ENCODE measurements around the gene PGBD5.
"Not testable (repeated sequence)": the region's sequence is repeated elsewhere in the genome, so short reads cannot be mapped to it uniquely, and the experiment has no call there.

PGBD5 gene

GRCh38 chr1:230425252-230426091, 660 bp downstream of the PGBD5 start:
- DNase-seq = peak in 1 of 56 donors; percentile 68

- peak in 3 of 56 donors; percentile 46 to 58 (median 55) for DNase-seq
These were observed 1.5 kb downstream of the PGBD5 start for GRCh38 chr1:230424391-230425251.

GRCh38 chr1:230423951-230424350, 2.2 kb downstream of the PGBD5 start:
- no peak for DNase-seq

GRCh38 chr1:230423261-230423660, 2.9 kb downstream of the PGBD5 start:
- DNase-seq = peak in 1 of 56 donors; percentile 16

- DNase-seq = no peak
These were observed 3.7 kb downstream of the PGBD5 start for GRCh38 chr1:230422221-230422981.

- no peak for DNase-seq
These were observed 4.7 kb downstream of the PGBD5 start for GRCh38 chr1:230421481-230421880.

GRCh38 chr1:230420372-230420771, 5.8 kb downstream of the PGBD5 start:
- not testable (repeated sequence) for DNase-seq

GRCh38 chr1:230416430-230416829, 9.7 kb downstream of the PGBD5 start:
- DNase-seq = no peak

- DNase-seq = no peak
These were observed 10.6 kb downstream of the PGBD5 start for GRCh38 chr1:230415405-230416132.

- no peak for DNase-seq
These were observed 11.4 kb downstream of the PGBD5 start for GRCh38 chr1:230414694-230415093.

GRCh38 chr1:230414102-230414501, 12.0 kb downstream of the PGBD5 start:
- DNase-seq = peak in 2 of 56 donors; percentile 26 to 31

GRCh38 chr1:230413061-230413460, 13.1 kb downstream of the PGBD5 start:
- peak in 3 of 56 donors; percentile 31 to 48 (median 35) for DNase-seq

GRCh38 chr1:230408971-230409370, 17.2 kb downstream of the PGBD5 start:
- DNase-seq = no peak

- DNase-seq = peak in 3 of 56 donors; percentile 12 to 34 (median 18)
These were observed 18.8 kb downstream of the PGBD5 start for GRCh38 chr1:230407351-230407750.

- not testable (repeated sequence) for DNase-seq
These were observed 19.4 kb downstream of the PGBD5 start for GRCh38 chr1:230406727-230407126.

- DNase-seq = no peak
These were observed 22.7 kb downstream of the PGBD5 start for GRCh38 chr1:230403442-230403841.

- DNase-seq = no peak
These were observed 24.3 kb downstream of the PGBD5 start for GRCh38 chr1:230401763-230402294.

- no peak for DNase-seq
These were observed 25.0 kb downstream of the PGBD5 start for GRCh38 chr1:230401101-230401500.

- DNase-seq = no peak
These were observed 26.2 kb downstream of the PGBD5 start for GRCh38 chr1:230400007-230400344.

- DNase-seq = no peak
These were observed 26.7 kb downstream of the PGBD5 start for GRCh38 chr1:230399321-230400006.

Data from nucleus accumbens (tissue), 56 donors.